ENCODE results near the gene TMEM163. TPM values are rescaled to one million over a fixed set of nuclear protein-coding genes. Genes with fewer than 3 reads are reported as not detected.

The TMEM163 gene
- polyA plus RNA-seq, 1 experiment = not detected

DNA sequence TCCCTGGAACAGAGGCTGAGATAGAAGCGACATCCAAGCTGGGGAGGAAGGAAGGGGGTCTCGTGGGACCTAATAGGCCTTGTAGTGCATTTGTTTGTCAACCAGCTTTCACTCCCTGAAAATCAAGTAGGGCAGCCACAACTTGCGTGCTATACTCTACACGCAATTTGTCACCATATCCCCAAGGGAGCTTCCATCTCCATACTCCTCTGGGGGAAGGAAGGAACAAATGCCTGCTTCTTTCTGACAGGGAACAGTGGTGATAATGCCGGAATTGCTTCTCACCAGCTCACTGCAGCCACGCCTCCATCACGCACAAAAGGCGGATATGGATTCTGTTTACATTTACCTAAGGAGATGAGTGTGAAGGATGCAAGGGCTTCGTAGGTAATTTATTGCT, 213.4 kb downstream of the TMEM163 start:
- no peaks in the 10 kb centered on the region for H3K36me3 ChIP-seq (ENCODE audit: control insufficient read depth, insufficient read depth, low read length)
- peaks cover 1% of the 10 kb centered on the region for H3K27me3 ChIP-seq (ENCODE audit: control insufficient read depth, insufficient read depth, low read length)
- DNase-seq (ENCODE audit: low read depth) = no peak
- no peak overlapping the region for H3K4me3 ChIP-seq (ENCODE audit: low read depth, low read length)
- ChIA-PET POLR2A (no interaction called here), CTCF (no interaction called here)
- TF ChIP-seq, protein P1, sequence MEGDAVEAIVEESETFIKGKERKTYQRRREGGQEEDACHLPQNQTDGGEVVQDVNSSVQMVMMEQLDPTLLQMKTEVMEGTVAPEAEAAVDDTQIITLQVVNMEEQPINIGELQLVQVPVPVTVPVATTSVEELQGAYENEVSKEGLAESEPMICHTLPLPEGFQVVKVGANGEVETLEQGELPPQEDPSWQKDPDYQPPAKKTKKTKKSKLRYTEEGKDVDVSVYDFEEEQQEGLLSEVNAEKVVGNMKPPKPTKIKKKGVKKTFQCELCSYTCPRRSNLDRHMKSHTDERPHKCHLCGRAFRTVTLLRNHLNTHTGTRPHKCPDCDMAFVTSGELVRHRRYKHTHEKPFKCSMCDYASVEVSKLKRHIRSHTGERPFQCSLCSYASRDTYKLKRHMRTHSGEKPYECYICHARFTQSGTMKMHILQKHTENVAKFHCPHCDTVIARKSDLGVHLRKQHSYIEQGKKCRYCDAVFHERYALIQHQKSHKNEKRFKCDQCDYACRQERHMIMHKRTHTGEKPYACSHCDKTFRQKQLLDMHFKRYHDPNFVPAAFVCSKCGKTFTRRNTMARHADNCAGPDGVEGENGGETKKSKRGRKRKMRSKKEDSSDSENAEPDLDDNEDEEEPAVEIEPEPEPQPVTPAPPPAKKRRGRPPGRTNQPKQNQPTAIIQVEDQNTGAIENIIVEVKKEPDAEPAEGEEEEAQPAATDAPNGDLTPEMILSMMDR (IDR thresholded peaks at IDR 0.05; ENCODE audit: insufficient read depth, low read depth, low read length) = no peak

DNA sequence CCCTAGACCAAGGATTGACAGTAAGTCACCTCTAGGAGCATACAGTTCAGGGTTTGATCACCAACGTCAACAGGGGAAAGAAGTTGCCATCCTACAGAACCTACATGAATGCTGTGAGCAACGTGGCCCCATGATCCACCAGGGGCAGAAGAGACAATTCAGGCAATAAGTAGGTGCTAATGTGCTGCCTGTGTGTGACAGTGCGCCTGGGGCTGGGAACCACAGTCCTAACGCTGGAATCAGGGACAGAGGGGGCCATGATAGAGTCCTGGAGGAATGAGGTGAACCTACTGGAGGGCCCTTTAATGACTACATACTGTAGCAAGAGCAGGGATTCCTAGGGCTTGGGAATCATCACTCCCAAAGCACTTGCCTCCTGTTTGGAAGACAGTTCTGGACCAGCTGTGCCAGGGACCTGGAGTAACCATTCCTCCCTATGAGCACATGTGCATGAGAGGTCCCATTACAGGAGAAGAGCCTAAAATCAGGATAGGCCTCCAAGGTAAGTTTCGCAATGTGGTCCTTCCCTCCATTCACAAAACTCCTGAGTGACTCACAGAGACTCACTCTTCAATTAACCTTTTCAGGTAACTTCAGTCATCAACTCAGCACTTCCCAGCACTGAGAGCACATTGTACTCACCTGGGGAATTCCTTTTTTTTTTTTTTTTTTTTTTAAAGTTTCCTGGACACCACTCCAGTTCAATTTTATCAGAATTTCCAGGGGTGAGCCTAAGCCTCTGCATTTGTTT, 214.0 kb downstream of the TMEM163 start:
- TF ChIP-seq, protein P1 (IDR thresholded peaks at IDR 0.05; ENCODE audit: insufficient read depth, low read depth, low read length) = no peak
- Histone ChIP-seq H3K27me3 (ENCODE audit: control insufficient read depth, insufficient read depth, low read length) (peaks cover 1% of the 10 kb centered on the region), H3K4me3 (ENCODE audit: low read depth, low read length) (no peak overlapping the region), H3K36me3 (ENCODE audit: control insufficient read depth, insufficient read depth, low read length) (no peaks in the 10 kb centered on the region)
- CTCF ChIA-PET = no interaction called here
- POLR2A ChIA-PET = no interaction called here
- DNase-seq (ENCODE audit: low read depth) = no peak

DNA sequence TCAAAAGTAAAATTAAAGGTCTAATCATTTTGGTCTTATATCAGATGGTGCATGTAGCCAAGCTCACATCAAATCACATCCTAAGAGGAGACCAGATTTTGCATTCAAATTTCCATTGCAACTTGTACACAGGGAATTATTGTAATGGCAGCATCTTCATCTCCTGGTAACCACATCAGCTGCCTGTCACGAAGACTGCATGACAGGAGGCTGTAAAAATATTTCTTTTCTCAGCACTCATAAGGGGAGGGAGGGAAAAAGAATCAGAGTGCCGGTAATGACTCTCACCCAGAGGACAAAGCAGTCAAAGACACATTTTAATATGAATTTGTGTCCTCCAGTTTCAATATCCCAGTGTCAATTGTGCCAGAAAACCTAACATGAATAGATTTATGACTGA, 216.7 kb downstream of the TMEM163 start:
- TF ChIP-seq, protein P1 (IDR thresholded peaks at IDR 0.05; ENCODE audit: insufficient read depth, low read depth, low read length) = no peak
- POLR2A ChIA-PET = no interaction called here

DNA sequence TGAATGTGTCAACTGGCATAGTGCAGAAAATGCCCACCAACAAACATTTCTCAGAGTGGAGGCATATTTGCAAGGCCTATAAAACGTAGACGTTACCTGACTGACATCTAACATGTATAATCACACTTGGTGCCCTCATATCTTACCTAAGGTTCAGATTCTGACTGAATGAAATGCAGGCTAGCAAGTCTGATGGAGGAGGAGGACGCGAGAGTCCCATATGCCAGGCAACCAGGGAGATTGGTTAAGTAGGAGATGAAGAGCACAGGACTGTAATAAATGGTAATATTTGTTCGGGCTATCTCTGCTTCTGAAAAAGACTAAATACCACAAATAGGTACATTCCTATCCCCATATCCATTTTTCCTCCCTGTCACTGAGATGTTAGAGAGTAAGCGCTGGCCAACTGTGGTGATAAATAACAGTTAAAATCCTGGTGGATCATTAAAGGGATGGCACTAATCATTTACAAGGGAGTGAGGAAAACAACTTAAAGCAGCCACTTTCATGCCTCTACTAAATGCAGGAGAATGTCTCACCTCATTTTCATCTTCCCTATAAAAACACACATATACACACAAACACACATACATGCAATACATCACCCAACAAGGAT, 217.2 kb downstream of the TMEM163 start:
- Histone ChIP-seq H3K27me3 (ENCODE audit: control insufficient read depth, insufficient read depth, low read length) (no peaks in the 10 kb centered on the region; the same call in 1 of the 2 replicates), H3K36me3 (ENCODE audit: control insufficient read depth, insufficient read depth, low read length) (no peaks in the 10 kb centered on the region), H3K4me3 (ENCODE audit: low read depth, low read length) (no peak overlapping the region)
- ChIA-PET POLR2A (no interaction called here), CTCF (no interaction called here)
- TF ChIP-seq, protein P1 (IDR thresholded peaks at IDR 0.05; ENCODE audit: insufficient read depth, low read depth, low read length) = no peak
- DNase-seq (ENCODE audit: low read depth) = no peak

More for the DNA sequence above, 216.7 kb downstream of the TMEM163 start:
- no peak for DNase-seq (ENCODE audit: low read depth)
- Histone ChIP-seq H3K4me3 (ENCODE audit: low read depth, low read length) (no peak overlapping the region), H3K27me3 (ENCODE audit: control insufficient read depth, insufficient read depth, low read length) (no peaks in the 10 kb centered on the region; the same call in 1 of the 2 replicates), H3K36me3 (ENCODE audit: control insufficient read depth, insufficient read depth, low read length) (no peaks in the 10 kb centered on the region)
- CTCF ChIA-PET = no interaction called here

DNA sequence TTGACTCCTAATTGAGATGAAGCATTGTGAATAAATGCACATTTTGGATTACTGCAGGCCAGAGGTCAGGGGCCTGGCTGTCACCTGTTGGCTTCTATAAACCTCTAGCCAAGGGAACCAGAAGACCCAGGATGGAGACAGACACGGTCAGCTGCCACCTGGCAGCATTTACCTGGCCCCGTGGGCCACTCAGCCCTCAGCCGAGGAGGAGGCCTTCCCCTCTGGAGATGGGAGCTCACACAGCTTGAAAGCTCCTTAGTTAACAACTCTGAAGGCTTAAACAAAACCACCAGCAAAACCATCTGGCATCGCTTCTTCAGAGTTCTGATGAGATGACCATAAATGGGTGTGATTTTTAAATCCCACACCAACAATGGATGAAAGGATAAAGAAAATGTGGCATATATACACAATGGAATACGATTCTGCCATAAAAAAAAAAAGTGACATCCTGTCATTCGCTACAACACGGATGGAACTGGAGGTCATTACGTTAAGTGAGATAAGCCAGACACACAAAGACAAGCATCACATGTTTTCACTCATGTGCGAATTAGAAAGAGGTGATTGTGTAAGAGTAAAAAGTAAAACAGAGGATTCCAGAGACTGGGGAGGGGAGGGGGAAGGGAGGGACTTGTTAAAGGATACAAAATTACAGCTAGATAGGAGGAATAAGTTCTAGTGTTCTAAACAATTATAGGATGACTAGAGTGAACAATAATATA, 218.4 kb downstream of the TMEM163 start:
- TF ChIP-seq, protein P1 (IDR thresholded peaks at IDR 0.05; ENCODE audit: insufficient read depth, low read depth, low read length) = no peak
- no peaks in the 10 kb centered on the region for H3K36me3 ChIP-seq (ENCODE audit: control insufficient read depth, insufficient read depth, low read length)
- H3K27me3 ChIP-seq (ENCODE audit: control insufficient read depth, insufficient read depth, low read length) = no peaks in the 10 kb centered on the region; the same call in 1 of the 2 replicates
- DNase-seq (ENCODE audit: low read depth) = no peak
- CTCF ChIA-PET = no interaction called here
- POLR2A ChIA-PET = no interaction called here
- H3K4me3 ChIP-seq (ENCODE audit: low read depth, low read length) = no peak overlapping the region

Data from BJ (cell line).